K562 (cell line): ENCODE results near the gene USP49. TPM values are rescaled to one million over a fixed set of nuclear protein-coding genes. Genes with fewer than 3 reads are reported as not detected.
A peak's percentile ranks its signal among the peaks of the same experiment; 100 is the strongest.

Source experiments
- CTBP1 ChIP-seq: fragments of 450-650 bp; IDR thresholded peaks from 2 replicates; pipeline ENCODE4 v1.6.1; 2016; ENCODE audit warnings: borderline replicate concordance
- FOXK1 ChIP-seq: sonication (generic); formaldehyde crosslinking; IDR thresholded peaks from 2 replicates; pipeline ENCODE4 v1.8.0; 2022; ENCODE audit warnings: missing genetic modification reagents, mild to moderate bottlenecking, borderline replicate concordance
- MAZ ChIP-seq, 2 experiments: fragments of 450-650 bp in 1 of 2; sonication (generic) in 1 of 2; formaldehyde crosslinking; IDR thresholded peaks in 1 of 2; conservative IDR thresholded peaks in 1 of 2; 2 replicates each; pipeline versions ENCODE4 v1.4.0 to v1.5.0; 2020; ENCODE audit warnings: mild to moderate bottlenecking in 1 of 2, missing genetic modification reagents in 1 of 2
- PRPF4 ChIP-seq: fragments of 200-400 bp; formaldehyde crosslinking; IDR thresholded peaks from one replicate; pipeline ENCODE4 v1.6.1; 2017; ENCODE audit warnings: low read length, low read depth, mild to moderate bottlenecking; ENCODE audit not compliant: insufficient read depth, poor library complexity, severe bottlenecking
- RBM34 ChIP-seq: fragments of 200-400 bp; formaldehyde crosslinking; IDR thresholded peaks from 2 replicates; pipeline ENCODE4 v1.6.1; 2018; ENCODE audit warnings: low read length, borderline replicate concordance; ENCODE audit not compliant: insufficient read depth
- STAT5A ChIP-seq: IDR thresholded peaks from 2 replicates; pipeline ENCODE4 v1.6.1; 2012; ENCODE audit warnings: low read length, inconsistent platforms, borderline replicate concordance
- TARDBP ChIP-seq: fragments of 450-650 bp; IDR thresholded peaks from 2 replicates; pipeline ENCODE4 v1.6.1; 2016
- polyA plus RNA-seq, 8 experiments: library from polyadenylated mRNA; depleted of rRNA in 4 of 8; stranded (reverse) in 5 of 8; unstranded in 3 of 8; fragments of >200 nt; fragmentation: Nextera tagmentation in 2 of 8; fragmentation: Illumina TruSeq in 1 of 8; extraction: Ambion mirVana in 2 of 8; extraction: Trizol in 1 of 8; gene quantifications; 2 replicates each; pipeline versions ENCODE4 v1.2.1 to v1.2.3, GENCODE V29; 2011 to 2014; ENCODE audit warnings: inconsistent platforms in 1 of 8, missing spikeins in 1 of 8
- total RNA-seq, 7 experiments: library from RNA; depleted of rRNA in 6 of 7; stranded (reverse); fragments of >200 nt in 6 of 7; fragmentation: Illumina TruSeq in 2 of 7; extraction: Trizol in 2 of 7; gene quantifications; 2 replicates each; pipeline versions ENCODE4 v1.2.1 to v1.2.3, GENCODE V29; 2011 to 2021; ENCODE audit warnings: low replicate concordance in 1 of 7
- TF ChIP-seq, protein P1 (sequence below): IDR thresholded peaks from 3 replicates; pipeline ENCODE4 v1.6.1; 2011; ENCODE audit warnings: borderline replicate concordance, mild to moderate bottlenecking; ENCODE audit not compliant: insufficient read length, insufficient read depth
- TF ChIP-seq, protein P2 (sequence below): sonication (generic); formaldehyde crosslinking; IDR thresholded peaks from 2 replicates; pipeline ENCODE4 v1.9.0; 2022; ENCODE audit warnings: mild to moderate bottlenecking, missing genetic modification reagents
- TF ChIP-seq, protein P3 (sequence below): fragments of 450-650 bp; IDR thresholded peaks from 2 replicates; pipeline ENCODE4 v1.6.1; 2016; ENCODE audit warnings: mild to moderate bottlenecking
- TF ChIP-seq, protein P4 (sequence below): sonication (generic); formaldehyde crosslinking; IDR thresholded peaks from 2 replicates; pipeline ENCODE4 v1.8.0; 2023; ENCODE audit warnings: mild to moderate bottlenecking, missing genetic modification reagents

The USP49 gene
- total and polyA plus RNA-seq, 9 of the 15 experiments (the other 6 are each of a cell fraction or from before 2014, with no cell fraction given): 1.0 to 9.9 (median 6.5) TPM

DNA sequence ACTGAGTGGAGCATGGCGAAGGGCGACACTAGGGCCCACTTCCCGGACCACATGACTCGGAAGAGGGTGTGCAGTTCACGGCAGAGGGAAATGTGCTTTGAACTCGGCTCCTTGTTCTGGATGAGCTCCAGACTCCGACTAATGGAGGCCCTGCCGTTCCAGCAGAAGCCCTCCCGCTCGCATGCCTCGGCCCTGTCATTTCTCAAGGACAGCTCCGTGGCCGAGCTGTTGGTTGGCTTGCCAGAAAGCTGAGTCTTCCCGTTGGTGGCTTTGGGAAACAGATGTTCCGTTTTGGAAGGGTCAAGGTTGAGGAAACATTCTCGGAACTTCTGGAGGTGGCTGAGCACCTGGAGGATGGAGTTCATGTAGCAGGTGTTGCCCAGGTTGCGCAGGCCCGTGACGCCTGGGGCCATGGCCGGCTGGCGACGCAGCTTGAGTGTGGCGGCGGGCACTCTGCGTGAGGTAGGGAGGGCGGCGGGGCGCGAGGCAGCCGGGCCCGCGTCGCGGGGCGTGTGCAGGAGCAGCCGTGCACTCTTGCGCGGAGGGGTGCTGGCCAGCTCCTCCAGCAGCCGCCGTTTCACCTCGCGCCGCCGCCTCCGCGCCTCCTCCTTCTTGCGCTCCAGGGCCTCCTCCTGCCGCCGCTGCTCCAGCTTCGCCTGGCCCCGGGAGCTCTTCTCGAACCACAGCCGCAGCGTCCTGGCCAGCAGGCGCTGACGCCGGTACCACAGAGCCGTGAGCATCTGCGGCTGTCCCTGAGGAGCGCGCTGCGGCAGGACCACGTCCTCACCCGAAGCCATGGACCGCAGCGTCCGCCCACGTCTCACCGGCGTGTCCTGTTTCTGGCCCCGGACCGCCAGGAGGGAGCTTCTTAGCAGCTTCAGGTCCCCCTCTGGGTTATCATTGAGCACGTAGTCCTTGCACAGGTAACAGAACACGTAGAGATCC lies 89.1 kb downstream of the USP49 start (continued):
- TF ChIP-seq, protein P1, sequence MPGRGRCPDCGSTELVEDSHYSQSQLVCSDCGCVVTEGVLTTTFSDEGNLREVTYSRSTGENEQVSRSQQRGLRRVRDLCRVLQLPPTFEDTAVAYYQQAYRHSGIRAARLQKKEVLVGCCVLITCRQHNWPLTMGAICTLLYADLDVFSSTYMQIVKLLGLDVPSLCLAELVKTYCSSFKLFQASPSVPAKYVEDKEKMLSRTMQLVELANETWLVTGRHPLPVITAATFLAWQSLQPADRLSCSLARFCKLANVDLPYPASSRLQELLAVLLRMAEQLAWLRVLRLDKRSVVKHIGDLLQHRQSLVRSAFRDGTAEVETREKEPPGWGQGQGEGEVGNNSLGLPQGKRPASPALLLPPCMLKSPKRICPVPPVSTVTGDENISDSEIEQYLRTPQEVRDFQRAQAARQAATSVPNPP: no peak
- no peak for TF ChIP-seq CTBP1
- TF ChIP-seq, protein P2, sequence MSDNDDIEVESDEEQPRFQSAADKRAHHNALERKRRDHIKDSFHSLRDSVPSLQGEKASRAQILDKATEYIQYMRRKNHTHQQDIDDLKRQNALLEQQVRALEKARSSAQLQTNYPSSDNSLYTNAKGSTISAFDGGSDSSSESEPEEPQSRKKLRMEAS (CRISPR knock-in tag): 0 out of 2 replicates have a peak, but pooled peaks have one; percentile 26
- TF ChIP-seq TARDBP: no peak
- no peak for TF ChIP-seq RBM34
- TF ChIP-seq, protein P3, sequence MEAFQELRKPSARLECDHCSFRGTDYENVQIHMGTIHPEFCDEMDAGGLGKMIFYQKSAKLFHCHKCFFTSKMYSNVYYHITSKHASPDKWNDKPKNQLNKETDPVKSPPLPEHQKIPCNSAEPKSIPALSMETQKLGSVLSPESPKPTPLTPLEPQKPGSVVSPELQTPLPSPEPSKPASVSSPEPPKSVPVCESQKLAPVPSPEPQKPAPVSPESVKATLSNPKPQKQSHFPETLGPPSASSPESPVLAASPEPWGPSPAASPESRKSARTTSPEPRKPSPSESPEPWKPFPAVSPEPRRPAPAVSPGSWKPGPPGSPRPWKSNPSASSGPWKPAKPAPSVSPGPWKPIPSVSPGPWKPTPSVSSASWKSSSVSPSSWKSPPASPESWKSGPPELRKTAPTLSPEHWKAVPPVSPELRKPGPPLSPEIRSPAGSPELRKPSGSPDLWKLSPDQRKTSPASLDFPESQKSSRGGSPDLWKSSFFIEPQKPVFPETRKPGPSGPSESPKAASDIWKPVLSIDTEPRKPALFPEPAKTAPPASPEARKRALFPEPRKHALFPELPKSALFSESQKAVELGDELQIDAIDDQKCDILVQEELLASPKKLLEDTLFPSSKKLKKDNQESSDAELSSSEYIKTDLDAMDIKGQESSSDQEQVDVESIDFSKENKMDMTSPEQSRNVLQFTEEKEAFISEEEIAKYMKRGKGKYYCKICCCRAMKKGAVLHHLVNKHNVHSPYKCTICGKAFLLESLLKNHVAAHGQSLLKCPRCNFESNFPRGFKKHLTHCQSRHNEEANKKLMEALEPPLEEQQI: no peak
- TF ChIP-seq, protein P4, sequence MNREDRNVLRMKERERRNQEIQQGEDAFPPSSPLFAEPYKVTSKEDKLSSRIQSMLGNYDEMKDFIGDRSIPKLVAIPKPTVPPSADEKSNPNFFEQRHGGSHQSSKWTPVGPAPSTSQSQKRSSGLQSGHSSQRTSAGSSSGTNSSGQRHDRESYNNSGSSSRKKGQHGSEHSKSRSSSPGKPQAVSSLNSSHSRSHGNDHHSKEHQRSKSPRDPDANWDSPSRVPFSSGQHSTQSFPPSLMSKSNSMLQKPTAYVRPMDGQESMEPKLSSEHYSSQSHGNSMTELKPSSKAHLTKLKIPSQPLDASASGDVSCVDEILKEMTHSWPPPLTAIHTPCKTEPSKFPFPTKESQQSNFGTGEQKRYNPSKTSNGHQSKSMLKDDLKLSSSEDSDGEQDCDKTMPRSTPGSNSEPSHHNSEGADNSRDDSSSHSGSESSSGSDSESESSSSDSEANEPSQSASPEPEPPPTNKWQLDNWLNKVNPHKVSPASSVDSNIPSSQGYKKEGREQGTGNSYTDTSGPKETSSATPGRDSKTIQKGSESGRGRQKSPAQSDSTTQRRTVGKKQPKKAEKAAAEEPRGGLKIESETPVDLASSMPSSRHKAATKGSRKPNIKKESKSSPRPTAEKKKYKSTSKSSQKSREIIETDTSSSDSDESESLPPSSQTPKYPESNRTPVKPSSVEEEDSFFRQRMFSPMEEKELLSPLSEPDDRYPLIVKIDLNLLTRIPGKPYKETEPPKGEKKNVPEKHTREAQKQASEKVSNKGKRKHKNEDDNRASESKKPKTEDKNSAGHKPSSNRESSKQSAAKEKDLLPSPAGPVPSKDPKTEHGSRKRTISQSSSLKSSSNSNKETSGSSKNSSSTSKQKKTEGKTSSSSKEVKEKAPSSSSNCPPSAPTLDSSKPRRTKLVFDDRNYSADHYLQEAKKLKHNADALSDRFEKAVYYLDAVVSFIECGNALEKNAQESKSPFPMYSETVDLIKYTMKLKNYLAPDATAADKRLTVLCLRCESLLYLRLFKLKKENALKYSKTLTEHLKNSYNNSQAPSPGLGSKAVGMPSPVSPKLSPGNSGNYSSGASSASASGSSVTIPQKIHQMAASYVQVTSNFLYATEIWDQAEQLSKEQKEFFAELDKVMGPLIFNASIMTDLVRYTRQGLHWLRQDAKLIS (CRISPR knock-in tag): no peak
- TF ChIP-seq MAZ (CRISPR knock-in tag; conservative IDR thresholded peaks at IDR 0.05 in 1 of 2, IDR thresholded peaks at IDR 0.05 in 1 of 2): no peak
- TF ChIP-seq PRPF4: no peak
- no peak for TF ChIP-seq FOXK1 (CRISPR knock-in tag)
- TF ChIP-seq STAT5A: no peak
